Measurements from ENCODE around the gene GBF1. TPM values are rescaled to one million over a fixed set of nuclear protein-coding genes. Genes with fewer than 3 reads are reported as not detected.

GBF1 gene
- total and polyA plus RNA-seq, 2 of the 13 experiments (the other 11 are each of a cell fraction or from before 2014, with no cell fraction given) = 17.1 to 21.9 TPM

GRCh38 chr10:102422545-102423129 is 177.3 kb downstream of the GBF1 start (continued):
- TF ChIP-seq, protein P1, sequence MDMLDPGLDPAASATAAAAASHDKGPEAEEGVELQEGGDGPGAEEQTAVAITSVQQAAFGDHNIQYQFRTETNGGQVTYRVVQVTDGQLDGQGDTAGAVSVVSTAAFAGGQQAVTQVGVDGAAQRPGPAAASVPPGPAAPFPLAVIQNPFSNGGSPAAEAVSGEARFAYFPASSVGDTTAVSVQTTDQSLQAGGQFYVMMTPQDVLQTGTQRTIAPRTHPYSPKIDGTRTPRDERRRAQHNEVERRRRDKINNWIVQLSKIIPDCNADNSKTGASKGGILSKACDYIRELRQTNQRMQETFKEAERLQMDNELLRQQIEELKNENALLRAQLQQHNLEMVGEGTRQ (IDR thresholded peaks at IDR 0.05; ENCODE audit: low read depth, low read length) = no peak
- TF ChIP-seq, protein P1 (CRISPR knock-in tag; IDR thresholded peaks at IDR 0.05; ENCODE audit: borderline replicate concordance) = no peak
- TF ChIP-seq FOXC1 (CRISPR knock-in tag; IDR thresholded peaks at IDR 0.05; ENCODE audit: borderline replicate concordance) (peak; percentile 80; the same call in 1 of the 2 replicates), MIER2 (CRISPR knock-in tag; IDR thresholded peaks at IDR 0.05) (peak; percentile 90), TCF12 (IDR thresholded peaks at IDR 0.05) (no peak), TCF12 (CRISPR knock-in tag; IDR thresholded peaks at IDR 0.05) (no peak), MAFF (IDR thresholded peaks at IDR 0.05; ENCODE audit: low read depth, low read length) (no peak), SMC3 (IDR thresholded peaks at IDR 0.05; ENCODE audit: low read length) (no peak), ATF5 (CRISPR knock-in tag; IDR thresholded peaks at IDR 0.05; ENCODE audit: low read depth) (peak; percentile 92), ZNF577 (CRISPR knock-in tag; IDR thresholded peaks at IDR 0.05; ENCODE audit: borderline replicate concordance, low read depth) (no peak), KDM4B (CRISPR knock-in tag; IDR thresholded peaks at IDR 0.05) (peak; percentile 87; the same call in 1 of the 2 replicates)
- TF ChIP-seq, protein P2, sequence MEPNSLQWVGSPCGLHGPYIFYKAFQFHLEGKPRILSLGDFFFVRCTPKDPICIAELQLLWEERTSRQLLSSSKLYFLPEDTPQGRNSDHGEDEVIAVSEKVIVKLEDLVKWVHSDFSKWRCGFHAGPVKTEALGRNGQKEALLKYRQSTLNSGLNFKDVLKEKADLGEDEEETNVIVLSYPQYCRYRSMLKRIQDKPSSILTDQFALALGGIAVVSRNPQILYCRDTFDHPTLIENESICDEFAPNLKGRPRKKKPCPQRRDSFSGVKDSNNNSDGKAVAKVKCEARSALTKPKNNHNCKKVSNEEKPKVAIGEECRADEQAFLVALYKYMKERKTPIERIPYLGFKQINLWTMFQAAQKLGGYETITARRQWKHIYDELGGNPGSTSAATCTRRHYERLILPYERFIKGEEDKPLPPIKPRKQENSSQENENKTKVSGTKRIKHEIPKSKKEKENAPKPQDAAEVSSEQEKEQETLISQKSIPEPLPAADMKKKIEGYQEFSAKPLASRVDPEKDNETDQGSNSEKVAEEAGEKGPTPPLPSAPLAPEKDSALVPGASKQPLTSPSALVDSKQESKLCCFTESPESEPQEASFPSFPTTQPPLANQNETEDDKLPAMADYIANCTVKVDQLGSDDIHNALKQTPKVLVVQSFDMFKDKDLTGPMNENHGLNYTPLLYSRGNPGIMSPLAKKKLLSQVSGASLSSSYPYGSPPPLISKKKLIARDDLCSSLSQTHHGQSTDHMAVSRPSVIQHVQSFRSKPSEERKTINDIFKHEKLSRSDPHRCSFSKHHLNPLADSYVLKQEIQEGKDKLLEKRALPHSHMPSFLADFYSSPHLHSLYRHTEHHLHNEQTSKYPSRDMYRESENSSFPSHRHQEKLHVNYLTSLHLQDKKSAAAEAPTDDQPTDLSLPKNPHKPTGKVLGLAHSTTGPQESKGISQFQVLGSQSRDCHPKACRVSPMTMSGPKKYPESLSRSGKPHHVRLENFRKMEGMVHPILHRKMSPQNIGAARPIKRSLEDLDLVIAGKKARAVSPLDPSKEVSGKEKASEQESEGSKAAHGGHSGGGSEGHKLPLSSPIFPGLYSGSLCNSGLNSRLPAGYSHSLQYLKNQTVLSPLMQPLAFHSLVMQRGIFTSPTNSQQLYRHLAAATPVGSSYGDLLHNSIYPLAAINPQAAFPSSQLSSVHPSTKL (CRISPR knock-in tag; IDR thresholded peaks at IDR 0.05) = peak; percentile 63
- TF ChIP-seq, protein P3, sequence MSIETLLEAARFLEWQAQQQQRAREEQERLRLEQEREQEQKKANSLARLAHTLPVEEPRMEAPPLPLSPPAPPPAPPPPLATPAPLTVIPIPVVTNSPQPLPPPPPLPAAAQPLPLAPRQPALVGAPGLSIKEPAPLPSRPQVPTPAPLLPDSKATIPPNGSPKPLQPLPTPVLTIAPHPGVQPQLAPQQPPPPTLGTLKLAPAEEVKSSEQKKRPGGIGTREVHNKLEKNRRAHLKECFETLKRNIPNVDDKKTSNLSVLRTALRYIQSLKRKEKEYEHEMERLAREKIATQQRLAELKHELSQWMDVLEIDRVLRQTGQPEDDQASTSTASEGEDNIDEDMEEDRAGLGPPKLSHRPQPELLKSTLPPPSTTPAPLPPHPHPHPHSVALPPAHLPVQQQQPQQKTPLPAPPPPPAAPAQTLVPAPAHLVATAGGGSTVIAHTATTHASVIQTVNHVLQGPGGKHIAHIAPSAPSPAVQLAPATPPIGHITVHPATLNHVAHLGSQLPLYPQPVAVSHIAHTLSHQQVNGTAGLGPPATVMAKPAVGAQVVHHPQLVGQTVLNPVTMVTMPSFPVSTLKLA (IDR thresholded peaks at IDR 0.05) = peak; percentile 28; the same call in 1 of the 2 replicates
- TF ChIP-seq, protein P4, sequence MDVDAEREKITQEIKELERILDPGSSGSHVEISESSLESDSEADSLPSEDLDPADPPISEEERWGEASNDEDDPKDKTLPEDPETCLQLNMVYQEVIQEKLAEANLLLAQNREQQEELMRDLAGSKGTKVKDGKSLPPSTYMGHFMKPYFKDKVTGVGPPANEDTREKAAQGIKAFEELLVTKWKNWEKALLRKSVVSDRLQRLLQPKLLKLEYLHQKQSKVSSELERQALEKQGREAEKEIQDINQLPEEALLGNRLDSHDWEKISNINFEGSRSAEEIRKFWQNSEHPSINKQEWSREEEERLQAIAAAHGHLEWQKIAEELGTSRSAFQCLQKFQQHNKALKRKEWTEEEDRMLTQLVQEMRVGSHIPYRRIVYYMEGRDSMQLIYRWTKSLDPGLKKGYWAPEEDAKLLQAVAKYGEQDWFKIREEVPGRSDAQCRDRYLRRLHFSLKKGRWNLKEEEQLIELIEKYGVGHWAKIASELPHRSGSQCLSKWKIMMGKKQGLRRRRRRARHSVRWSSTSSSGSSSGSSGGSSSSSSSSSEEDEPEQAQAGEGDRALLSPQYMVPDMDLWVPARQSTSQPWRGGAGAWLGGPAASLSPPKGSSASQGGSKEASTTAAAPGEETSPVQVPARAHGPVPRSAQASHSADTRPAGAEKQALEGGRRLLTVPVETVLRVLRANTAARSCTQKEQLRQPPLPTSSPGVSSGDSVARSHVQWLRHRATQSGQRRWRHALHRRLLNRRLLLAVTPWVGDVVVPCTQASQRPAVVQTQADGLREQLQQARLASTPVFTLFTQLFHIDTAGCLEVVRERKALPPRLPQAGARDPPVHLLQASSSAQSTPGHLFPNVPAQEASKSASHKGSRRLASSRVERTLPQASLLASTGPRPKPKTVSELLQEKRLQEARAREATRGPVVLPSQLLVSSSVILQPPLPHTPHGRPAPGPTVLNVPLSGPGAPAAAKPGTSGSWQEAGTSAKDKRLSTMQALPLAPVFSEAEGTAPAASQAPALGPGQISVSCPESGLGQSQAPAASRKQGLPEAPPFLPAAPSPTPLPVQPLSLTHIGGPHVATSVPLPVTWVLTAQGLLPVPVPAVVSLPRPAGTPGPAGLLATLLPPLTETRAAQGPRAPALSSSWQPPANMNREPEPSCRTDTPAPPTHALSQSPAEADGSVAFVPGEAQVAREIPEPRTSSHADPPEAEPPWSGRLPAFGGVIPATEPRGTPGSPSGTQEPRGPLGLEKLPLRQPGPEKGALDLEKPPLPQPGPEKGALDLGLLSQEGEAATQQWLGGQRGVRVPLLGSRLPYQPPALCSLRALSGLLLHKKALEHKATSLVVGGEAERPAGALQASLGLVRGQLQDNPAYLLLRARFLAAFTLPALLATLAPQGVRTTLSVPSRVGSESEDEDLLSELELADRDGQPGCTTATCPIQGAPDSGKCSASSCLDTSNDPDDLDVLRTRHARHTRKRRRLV (CRISPR knock-in tag; IDR thresholded peaks at IDR 0.05) = no peak
